ENCODE measurements around the gene ZMYM4.
A peak's percentile ranks its signal among the peaks of the same experiment; 100 is the strongest.
"Not testable (repeated sequence)": the region's sequence is repeated elsewhere in the genome, so short reads cannot be mapped to it uniquely, and the experiment has no call there.

The ZMYM4 gene

DNA sequence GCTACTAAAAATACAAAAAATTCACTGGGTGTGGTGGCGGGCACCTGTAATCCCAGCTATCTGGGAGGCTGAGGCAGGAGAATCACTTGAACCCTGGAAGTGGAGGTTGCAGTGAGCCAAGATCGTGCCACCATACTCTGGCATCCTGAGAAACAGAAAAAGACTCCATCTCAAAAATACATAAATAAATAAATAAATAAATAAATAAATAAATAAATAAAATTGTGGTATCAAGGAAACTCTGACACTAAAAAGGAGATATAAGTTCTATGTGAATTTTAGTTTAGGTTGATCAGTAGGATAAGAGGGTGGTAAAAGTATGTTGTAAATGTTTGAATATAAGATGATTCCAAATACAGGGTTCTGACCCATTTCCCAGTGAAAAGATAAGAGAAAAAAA is 63.1 kb downstream of the ZMYM4 start:
- not testable (repeated sequence) for DNase-seq

- no peak for DNase-seq
Measured at GRCh38 chr1:35334485-35334884, 66.0 kb downstream of the ZMYM4 start.

DNA sequence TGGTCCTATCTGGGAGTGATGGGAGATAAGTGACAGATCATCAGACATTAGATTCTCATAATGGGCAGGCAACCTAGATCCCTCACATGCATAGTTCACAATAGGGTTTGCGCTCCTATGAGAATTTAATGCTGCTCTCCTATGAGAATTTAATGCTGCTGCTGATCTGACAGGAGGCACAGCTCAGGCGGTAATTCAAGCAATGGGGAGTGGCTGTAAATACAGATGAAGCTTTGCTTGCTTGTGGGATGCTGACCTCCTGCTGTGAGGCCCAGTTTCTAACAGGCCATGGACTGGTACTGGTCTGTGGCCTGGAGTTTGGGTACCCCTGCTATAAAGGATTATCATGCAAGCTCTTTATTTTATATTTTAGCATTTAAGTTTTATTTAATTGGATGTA is 72.0 kb downstream of the ZMYM4 start:
- no peak for DNase-seq

DNA sequence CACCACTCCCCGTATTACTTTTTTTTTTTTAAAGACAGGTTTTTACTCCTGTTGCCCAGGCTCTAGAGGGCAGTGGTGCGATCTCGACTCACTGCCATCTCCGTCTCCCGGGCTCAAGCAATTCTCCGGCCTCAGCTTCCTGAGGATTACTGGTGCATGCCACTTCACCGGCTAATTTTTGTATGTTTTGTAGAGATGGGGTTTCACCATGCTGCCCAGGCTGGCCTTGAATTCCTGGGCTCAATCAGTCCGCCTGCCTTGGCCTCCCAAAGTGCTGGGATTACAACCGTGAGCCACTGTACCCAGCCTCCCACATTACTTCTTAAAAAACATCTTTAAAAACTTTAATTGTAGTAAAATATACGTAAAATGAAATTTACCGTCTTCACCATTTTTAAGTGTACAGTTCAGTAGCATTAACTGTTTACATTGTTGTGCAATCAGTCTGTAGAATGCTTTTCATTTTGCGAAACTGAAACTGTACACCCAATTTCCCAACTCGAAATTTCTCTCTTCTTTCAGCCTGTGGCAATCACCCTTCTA is 77.0 kb downstream of the ZMYM4 start:
- DNase-seq: no peak

GRCh38 chr1:35350872-35351271 is 82.4 kb downstream of the ZMYM4 start:
- no peak for DNase-seq

DNA sequence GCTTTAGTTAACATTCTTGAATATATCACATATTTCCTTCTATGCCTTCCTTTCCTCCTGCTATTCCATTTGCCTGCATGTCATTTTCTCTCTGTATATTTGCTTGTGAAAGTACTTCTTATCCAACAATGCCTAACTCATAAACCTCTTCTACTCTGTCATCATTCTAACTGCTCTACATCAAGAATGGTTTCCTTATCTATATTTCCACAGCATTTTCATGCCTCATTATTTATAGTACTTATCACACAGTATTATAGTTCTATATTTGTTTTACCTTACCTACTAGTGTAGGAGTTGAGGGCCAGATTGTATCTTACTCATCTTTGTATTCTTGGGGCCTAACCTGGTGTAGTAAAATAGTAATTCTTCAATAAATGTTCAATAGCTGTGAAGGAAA is 91.5 kb downstream of the ZMYM4 start:
- no peak for DNase-seq

DNA sequence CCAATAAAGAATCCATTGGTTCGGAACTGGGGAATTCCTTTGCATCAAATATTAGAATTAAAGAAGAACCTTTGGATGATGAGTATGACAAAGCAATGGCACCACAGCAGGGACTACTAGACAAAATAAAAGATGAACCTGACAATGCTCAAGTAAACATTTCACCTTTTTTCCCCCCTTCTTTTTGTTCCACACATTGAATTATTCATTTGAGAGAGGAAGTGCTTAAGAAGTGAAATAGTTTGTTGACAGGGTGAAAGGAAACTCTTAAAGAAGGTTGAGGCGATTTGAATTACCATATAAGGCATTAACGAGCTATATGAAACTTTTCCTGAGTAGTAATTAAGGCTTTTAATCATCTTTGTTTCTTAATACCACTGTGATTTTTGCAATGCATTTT is 93.1 kb downstream of the ZMYM4 start:
- DNase-seq: no peak

- no peak for DNase-seq
Measured at GRCh38 chr1:35364741-35365140, 96.2 kb downstream of the ZMYM4 start.

DNA sequence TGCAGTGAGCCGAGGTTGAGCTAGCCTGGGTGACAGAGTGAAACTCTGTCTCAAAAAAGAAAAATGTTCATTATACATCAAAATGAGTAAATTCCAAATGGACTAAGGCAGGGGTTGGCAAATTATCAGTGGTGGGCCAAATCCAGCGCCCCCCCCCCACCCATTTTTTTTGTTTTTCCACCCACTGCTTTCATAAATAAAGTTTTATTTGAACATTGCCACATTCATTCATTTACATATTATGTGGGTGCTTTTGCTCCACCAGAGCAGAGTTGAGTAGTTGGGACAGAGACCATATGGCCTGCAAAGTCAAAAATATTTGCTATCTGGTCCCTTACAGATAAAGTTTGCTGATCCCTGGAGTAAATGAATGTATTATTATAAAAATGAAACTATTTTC is 99.4 kb downstream of the ZMYM4 start:
- DNase-seq: no peak

- DNase-seq: no peak
Measured at GRCh38 chr1:35369922-35370671, 101.6 kb downstream of the ZMYM4 start.

DNA sequence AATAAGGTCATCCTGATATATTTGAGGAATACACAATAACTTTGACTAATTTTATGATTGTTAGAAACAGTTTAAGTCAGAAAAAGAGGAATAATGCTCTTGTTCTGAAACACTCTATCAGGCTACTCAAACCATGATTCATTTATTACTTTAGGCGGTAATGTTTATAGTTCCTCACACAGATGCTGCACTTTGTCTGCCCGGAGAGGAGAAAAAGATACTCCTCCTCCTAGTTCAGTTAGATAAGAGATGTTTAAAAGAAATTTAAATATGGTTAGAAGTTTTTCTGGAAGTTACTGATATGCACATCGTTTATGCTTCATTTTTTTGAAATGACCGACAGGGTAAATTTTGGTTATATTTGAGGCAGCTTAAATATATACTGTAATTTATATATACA is 103.0 kb downstream of the ZMYM4 start:
- DNase-seq: no peak

DNA sequence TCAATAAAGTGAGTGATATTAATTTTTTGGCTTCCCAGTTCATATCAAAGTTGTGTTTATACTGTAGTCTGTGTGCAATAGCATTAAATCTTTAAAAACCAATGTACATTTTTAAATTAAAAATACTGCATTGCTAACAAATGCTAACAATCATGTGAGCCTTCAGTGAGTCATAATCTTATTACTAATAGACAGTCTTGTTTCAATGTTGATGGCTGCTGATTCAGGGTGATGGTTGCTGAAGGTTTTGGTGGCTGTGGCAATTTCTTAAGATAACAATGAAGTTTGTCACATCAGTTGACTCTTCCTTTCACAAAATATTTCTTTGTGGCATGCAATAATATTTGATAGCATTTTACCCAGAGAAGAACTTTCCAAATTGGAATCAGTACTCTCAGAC is 109.0 kb downstream of the ZMYM4 start:
- DNase-seq: no peak

DNA sequence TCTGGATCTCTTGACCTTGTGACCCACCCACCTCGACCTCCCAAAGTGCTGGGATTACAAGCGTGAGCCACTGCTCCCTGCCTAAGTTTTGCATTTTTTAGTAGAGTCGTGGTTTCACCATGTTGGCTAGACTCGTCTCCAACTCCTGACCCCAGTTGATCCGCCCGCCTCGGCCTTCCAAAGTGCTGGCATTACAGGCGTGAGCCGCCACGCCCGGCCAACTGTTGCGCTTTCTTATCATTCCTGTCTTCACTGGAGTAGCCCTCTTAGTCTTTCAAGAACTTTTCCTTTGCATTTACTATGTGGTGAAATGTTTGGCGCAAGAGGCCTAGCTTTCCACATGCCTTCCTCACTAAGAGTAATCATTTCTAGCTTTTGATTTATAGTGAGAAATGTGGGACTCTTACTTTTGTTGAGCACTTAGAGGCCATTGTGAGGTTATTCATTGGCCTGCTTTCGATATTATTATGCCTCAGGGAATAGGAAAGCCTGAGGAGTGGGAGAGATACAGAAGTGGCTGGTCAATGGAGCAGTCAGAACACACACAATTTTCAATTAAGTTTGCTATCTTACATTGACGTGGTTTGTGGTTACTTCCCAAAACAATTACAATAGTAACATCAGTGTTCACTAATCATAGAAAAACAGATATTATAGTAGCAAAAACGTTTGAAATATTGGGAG is 111.0 kb downstream of the ZMYM4 start:
- no peak for DNase-seq

DNA sequence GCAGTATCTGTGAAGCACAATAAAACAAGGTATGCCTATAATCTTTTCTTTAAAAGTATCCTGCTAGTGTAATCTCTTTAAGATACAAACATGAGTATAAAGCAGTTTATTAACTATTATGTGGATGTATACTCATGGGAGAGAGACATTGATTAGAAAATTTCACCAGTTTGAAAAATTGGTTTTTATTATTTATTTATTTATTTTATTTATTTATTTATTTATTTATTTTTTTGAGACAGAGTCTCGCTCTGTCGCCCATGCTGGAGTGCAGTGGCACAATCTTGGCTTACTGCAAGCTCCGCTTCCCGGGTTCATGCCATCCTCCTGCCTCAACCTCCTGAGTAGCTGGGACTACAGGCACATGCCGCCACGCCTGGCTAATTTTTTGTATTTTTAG is 111.6 kb downstream of the ZMYM4 start:
- not testable (repeated sequence) for DNase-seq

DNA sequence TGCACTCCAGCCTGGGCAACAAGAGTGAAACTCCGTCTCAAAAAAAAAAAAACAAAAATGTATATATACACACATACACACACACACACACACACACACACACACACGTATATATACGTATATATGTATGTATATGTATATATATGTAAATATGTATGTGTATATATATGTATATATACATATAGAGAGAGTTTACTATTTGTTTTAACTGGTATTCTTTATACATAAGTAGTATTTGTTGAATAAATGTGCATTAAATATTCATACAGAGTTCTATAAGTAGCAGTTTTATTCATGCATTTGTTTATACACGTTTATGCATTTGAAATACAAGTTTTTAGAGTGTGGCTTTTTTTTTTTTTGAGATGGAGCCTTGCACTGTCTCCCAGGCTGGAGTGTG is 113.6 kb downstream of the ZMYM4 start:
- DNase-seq: no peak

- DNase-seq: no peak
Measured at GRCh38 chr1:35386290-35386689, 117.8 kb downstream of the ZMYM4 start.

DNA sequence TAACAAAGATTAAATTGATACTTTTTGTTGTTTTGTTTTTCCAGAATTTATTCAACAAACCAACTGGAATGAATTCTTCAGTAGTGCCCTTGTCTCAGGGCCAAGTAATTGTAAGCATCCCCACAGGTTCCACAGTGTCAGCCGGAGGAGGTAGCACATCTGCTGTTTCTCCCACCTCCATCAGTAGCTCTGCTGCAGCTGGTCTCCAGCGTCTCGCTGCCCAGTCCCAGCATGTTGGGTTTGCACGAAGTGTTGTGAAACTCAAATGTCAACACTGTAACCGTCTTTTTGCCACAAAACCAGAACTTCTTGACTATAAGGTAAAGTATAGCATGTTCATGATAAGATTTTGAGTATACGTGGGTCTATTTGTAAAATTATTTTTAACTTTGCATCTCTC is 118.5 kb downstream of the ZMYM4 start:
- no peak for DNase-seq

DNA sequence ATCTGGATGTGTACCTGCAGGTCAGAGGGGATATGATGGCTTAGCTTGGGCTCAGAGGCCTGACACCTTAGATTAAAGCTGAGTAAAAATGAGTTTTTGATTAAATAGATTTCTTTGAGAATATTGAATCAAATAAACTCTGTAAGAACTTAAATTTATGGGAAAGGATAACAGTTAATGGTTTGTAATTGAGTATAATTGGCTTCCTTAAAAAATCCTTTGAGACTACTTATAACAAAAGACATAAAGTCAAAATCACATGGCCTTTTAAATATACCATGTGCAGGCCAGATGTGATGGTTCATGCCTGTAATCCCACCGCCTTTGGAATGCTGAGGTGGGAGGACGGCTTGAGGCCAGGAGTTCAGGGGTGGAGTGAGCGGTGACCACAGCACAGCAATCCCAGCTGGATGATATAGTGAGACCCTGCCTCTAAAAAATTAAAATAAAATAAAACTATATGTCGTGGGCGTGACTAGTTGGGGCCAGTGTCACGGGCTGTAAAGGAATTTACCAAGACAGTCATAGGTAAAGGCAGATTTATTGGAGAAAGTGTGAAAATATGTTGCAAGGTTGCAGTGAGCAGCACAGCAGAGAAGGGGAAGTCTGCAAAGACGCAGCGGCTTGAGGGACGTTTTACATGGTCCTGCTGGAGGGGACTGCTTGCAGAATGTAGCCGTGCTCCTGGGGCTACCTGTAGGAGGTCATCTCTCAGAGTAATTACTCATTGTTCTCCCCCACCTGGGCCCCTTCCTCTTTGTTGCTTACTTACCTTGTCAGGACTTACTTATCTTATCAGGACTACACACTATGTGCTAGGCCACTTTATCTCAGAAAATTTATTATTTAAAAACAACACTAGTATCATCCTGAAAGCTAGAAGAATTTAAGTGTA is 122.3 kb downstream of the ZMYM4 start:
- DNase-seq: no peak

DNA sequence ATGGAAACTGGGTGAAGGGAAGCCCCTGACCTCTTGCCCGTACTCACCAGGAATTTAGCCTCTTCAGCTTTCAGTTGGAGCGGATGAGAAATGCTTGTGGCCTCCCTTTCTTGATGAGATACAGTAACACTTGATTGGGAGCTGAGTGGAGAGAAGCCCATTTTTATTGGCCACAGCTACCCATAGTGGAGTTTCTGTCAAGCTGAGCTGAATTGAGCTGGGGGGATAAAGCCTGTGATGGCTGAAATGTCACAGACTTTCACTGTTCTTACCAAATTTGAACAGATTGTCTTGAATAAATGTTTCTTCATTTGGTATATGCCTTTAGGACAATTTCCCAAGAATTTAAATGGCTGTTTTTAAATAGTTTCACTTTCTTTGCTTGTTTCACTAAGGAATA is 125.9 kb downstream of the ZMYM4 start:
- DNase-seq: no peak

DNA sequence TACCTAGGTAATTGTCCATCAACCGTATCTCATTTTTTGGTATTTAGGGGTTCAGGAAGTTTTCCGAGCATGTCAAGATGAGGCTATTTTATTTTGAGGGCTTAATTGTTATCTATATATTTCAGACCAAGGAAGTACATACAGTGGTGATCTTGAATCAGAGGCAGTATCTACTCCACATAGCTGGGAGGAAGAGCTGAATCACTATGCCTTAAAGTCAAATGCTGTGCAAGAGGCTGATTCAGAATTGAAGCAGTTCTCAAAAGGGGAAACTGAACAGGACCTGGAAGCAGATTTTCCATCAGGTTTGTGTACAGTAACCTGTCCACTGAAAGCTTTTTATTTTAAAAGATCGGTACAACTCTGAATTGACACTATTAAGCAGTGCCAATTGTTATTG is 130.2 kb downstream of the ZMYM4 start:
- no peak for DNase-seq

GRCh38 chr1:35401049-35401448 is 132.5 kb downstream of the ZMYM4 start:
- DNase-seq: no peak

DNA sequence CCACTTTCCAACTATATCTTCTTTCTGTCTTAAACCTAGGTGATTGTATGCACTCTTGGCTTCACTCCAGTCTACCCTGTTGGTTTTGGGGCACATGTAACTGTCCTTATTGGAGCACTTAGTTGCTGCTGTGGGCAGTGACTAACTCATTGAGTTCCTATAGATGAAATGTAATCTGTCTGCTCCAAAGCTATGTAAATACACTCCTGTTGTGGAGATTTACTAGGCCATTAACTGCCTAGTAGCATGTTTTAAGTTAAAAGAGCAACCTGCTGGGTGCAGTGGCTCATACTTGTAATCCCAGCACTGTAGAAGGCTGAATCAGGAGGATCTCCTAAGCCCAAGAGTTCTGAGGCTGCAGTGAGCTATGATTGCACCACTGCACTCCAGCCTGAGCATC is 137.6 kb downstream of the ZMYM4 start:
- DNase-seq: peak in 1 of 2 experiments; percentile 26

DNA sequence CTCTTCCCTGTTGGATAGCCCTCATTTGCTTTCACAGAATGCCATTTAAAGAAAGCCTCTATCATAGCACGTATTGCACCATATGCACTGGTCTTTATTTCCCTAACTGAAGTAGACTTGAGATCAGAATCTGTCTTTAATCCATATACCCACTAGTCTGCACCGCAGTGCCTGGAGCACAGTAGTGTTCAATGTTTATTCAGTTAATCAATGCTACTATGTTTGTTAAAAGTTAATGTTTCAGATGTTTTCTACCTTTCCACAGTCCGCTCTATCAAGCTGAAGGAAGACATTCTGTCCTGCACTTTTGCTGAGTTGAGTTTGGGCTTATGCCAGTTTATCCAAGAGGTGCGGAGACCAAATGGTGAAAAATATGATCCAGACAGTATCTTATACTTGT is 139.2 kb downstream of the ZMYM4 start:
- DNase-seq: no peak
